Measurements from ENCODE around the gene ZBTB7C.

- TF ChIP-seq EZH2phosphoT487 (IDR thresholded peaks at IDR 0.05): no peak
- no peak for TF ChIP-seq CTCF (IDR thresholded peaks at IDR 0.05)
These were observed 311.2 kb downstream of the ZBTB7C start for GRCh38 chr18:48098007-48098406.
